DMS153 (cell line): Measurements from ENCODE around the gene FANCF.
"Not testable (repeated sequence)": the region's sequence is repeated elsewhere in the genome, so short reads cannot be mapped to it uniquely, and the experiment has no call there.

Source experiments
- DNase-seq: peaks from one replicate; lab custom pipeline; 2025; lab: John Stamatoyannopoulos, UW

FANCF gene, protein sequence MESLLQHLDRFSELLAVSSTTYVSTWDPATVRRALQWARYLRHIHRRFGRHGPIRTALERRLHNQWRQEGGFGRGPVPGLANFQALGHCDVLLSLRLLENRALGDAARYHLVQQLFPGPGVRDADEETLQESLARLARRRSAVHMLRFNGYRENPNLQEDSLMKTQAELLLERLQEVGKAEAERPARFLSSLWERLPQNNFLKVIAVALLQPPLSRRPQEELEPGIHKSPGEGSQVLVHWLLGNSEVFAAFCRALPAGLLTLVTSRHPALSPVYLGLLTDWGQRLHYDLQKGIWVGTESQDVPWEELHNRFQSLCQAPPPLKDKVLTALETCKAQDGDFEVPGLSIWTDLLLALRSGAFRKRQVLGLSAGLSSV

DNA sequence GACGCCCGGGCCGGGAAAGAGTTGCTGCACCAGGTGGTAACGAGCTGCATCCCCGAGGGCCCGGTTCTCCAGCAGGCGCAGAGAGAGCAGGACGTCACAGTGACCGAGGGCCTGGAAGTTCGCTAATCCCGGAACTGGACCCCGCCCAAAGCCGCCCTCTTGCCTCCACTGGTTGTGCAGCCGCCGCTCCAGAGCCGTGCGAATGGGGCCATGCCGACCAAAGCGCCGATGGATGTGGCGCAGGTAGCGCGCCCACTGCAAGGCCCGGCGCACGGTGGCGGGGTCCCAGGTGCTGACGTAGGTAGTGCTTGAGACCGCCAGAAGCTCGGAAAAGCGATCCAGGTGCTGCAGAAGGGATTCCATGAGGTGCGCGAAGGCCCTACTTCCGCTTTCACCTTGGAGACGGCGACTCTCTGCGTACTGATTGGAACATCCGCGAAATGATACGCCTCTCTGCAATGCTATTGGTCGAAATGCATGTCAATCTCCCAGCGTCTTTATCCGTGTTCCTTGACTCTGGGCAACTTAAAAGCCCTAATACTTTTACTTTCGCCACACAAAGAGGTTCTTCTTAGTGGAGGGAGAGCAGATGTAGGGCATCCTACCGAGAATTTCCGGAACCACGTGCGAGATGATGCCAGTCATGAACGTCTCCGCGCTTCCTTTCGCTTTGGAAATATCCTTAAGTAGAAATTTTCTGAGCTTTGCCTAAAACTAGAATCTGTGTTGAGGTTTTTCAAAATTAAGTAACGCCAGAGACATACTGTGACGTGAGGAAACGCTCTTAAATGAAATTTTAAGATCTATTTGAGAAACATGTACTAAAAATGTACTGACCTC is at the start of gene FANCF:
Gene FANCF, minus strand, starts transcription at position 376 of the 840 bp plus-strand sequence. Its CDS starts 13 bp downstream, at position 363.
- peak; percentile 96 for DNase-seq

DNA sequence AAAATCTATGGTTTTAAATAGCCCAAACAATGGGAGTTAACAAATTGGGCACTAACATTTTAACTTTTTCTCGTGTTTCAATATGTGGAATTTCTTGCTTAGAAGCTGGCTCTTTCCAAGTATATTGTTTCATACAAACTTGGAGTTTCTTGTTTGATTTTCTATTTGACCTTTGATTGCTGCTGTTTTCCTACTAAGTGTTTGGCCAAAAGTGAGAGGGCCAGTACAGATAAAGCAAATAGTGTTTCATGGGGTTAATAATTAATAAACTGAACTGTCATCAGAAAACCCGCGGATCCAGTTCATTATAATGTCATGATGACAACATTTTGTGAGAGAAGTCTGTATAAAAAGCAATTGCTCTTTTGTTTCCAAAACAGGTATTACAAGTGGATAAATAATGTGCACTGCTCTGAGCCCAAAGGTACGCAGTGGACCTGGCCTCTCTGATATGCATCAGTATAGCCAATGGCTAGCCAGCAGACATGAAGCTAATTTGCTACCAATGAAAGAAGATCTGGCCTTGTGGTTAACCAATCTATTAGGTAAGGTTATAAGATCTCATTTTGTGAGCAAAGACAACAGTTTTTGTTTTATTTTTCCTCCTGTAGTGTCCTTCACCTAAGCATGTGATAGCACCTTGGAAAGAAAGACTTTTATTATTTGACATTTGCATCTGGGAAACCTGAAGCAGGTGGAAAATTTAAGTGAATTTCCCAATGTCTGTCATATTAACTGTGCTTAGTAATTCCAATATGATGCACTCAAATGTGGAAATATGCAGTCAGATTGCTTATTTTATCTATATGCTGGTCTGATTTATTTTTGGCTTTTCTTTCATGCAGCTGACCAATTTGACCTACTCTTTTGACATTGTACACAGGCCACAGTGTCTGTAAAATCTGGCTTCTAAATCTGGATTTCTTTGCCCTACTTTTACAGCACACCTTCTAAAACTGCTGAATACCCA is 49.1 kb upstream of the FANCF start:
- DNase-seq = no peak

DNA sequence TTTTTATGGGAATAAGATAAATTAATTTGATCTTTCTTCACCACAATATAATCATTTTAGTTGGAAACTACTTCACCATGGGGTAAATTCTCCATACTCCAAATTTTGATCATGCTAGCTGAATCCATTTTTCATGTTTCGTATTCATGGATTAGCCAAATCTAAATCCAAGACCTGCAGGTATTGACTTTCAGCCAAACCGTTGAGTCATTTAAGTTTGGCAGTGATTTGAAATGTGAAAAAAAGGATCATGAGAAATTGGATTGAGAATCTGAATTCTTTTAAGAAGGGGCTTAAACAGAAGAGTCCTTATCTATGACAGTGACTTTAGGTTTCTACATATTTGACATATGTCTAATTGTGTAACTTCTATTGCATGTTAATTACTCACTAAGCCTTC is 46.1 kb upstream of the FANCF start:
- DNase-seq = no peak

- DNase-seq = no peak
Observed at GRCh38 chr11:22670830-22671229, 45.2 kb upstream of the FANCF start.

DNA sequence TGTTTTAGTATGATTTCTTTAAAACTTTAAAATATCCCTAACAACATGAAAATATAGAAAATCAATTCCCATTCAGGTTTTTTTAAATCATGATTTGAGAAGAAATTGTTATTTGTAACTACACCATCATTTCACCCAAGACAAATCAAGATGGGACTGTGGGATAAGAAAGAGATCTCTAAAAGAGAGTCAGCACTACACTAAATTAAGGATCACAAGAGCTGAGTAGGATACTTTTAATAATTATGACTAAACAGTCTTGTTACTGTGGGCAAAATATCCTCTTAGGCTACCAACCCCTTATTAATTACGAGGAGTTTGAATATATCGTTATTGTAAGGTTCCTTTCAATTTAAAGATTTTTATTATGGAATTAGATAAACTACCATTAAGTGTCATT is 43.7 kb upstream of the FANCF start:
- DNase-seq = no peak

DNA sequence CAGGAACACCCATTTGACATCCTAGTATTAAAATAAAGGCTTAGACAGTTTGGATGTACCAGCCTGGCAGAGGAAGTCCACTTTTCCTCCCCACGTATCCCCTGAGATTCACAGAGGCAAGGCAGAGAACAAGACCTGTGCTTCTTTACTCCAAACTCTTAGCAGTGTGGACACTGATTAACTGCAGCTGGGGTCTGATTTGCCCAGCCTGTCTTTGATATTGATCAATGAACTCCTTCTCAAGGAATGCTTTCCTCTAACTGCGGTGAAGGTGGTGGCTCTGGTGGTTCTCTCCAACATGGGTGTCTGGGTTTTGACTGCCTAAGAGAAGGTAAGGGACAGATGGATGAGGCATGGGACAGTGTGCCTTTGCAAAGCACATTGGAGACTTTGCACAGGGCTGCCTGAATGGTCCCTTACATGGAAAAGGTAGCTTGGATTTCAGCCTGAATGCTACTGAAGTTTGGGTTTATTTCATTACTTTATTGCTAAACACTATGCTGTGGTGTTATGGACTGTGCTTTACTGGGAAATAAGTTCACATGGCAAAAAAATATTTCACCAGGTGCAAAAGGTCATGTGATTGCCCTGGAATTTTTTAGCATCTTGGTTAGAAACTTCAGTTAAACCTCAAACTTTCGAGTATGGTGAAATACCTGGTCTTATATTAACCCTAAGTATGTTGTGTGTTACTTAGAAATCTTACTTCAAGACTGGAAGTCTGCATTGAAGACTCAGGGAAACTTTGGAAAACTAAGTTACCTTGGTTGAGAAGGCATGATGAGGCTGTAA is 42.6 kb upstream of the FANCF start:
- no peak for DNase-seq

DNA sequence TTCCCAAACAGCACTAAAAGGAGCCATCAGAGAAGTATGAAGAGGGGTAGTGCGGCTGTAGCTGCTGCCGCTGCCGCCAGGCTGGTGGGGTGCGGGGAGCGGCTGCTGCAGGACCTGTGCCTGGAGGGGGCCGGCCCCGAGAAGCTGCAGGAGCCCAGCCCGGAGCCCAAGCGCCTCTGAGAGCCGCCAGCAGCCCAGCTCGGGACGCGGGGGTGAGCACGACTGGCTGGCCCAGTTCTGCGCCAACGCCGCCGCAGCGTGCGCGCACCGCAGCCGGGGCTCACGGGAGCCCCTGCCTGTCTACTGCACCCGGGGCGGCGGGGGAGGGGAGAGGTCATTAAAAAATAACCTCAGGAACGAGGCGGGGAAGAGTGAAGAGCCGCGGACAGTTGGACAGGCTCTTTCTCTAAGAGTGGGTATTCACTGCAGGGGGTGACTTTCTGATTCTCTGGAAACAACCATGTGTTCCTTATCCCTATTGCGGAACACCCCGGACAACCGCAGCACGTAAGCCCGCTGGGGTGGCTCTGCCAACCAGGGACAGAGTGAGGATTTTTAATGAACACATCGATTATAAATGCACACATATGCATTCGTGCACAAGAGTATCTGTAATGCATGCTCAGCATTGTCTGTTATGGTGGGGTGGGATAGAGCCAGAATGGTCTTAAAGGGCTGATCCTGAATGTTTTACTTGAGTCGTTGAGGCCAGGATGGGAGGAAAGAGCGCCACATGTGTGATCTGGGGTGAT is 41.2 kb upstream of the FANCF start:
- no peak for DNase-seq

- DNase-seq = no peak
Observed at GRCh38 chr11:22666325-22666687, 40.7 kb upstream of the FANCF start, which contains the start of gene GAS2. GAS2 (plus strand) TSS chr11:22666611; CDS start chr11:22674870, 8,259 bp downstream.

DNA sequence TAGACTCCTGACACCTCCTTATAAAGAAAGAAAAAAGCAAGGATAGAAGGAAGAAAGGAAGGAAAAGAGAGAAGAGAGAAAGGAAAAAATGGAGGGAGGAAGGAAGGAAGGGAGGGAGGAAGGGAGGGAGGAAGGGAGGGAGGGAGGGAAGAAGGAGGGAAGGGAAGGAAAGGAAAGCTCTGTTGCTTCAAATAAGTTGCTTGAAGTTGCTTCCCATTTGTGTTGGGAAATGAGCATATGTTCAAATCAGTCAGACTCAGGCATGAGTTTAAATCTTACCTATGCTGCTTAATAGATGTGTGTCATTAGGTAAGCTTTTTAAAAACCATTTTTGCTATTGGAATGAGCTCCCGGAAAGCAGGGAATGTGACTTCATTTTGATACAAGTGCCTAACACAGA is 34.2 kb upstream of the FANCF start:
- DNase-seq = no peak

- DNase-seq = no peak
Observed at GRCh38 chr11:22657101-22657694, 31.6 kb upstream of the FANCF start.

- no peak for DNase-seq
Observed at GRCh38 chr11:22656130-22656529, 30.5 kb upstream of the FANCF start.

GRCh38 chr11:22652346-22652745 is 26.7 kb upstream of the FANCF start:
- DNase-seq = not testable (repeated sequence)

- no peak for DNase-seq
Observed at GRCh38 chr11:22641559-22641958, 15.9 kb upstream of the FANCF start.

- DNase-seq = no peak
Observed at GRCh38 chr11:22640862-22641261, 15.2 kb upstream of the FANCF start.

DNA sequence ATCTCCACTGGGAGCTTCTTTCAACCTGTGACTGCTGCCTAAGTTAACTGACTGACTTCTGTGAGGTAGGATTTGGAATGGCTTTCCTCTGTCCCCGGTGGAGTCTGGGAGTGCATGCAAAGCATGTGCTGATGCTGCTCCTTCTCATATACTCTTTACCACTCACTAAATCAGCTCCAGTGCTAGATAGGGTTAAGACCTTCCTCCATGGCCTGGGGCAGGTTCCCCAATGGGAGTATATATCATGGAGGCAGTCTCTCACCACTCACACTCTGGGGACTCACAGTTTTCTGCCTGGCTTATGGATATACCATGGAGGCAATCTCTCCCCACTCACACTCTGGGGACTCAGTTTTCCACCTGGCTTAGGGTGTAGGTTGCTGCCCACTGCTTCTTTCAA is 10.1 kb upstream of the FANCF start:
- DNase-seq = no peak

GRCh38 chr11:22634897-22635629 is 9.4 kb upstream of the FANCF start:
- DNase-seq = peak; percentile 7

DNA sequence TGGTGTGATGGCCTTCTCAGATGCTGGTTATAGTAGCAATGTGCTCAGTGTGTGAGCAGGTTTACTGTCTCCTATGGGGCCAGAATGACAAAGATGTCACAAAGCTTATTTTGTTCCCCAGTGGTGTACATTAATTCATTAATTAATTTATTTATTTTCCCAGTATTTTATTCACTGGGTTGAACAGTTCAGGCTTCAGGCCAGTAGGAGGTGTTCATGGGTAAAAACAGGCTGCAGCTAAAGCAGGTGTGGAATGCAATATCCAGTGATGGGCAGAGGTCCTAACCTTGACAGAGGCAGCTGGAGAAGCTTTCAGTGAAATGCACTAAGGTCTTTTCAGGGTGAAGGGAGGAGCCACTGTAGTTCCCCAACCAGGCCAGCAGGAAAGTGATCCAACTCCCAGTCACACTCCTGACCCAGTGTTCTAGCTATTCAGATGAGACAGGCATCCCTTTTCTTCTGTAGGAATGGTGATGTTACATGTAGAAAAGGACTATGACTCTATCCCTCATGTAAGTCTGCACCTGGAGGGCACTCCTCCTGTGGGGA is 7.8 kb upstream of the FANCF start:
- no peak for DNase-seq

DNA sequence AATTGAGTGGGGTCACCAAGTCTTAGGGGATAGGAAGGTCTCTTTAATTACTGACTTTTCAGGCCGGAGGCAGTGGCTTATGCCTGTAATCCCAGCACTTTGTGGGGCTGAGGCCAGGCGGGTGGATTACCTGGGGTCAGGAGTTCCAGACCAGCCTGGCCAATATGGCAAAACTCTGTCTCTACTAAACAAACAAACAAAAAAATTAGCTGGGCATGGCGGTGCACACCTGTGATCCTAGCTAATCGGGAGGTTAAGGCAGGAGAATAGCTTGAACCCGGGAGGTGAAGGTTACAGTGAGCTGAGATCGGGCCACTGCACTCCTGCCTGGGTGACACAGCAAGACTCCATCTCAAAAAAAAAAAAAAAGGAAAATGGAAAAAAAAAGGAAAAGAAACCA is 1.8 kb upstream of the FANCF start:
- no peak for DNase-seq
